ENCODE results near the gene GALP.

DNA sequence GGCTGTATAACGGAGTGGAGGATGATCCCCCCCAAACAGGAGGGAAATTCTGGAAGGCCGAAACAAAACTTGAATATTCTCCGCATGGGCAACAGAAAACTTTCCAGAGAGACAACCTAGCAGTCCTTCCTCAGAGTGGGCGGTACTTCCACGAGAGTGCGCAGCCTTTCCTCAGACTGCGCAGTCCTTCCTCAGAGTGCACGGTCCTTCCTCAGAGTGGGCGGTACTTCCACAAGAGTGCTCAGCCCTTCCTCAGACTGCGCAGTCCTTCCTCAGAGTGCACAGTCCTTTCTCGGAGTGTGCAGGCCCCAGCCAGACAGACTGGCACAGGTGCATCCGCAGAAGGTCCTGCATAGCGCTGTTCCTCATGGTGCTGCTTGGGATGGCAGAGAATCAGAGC is 12.7 kb upstream of the GALP start:
- TF ChIP-seq SP1 (IDR thresholded peaks at IDR 0.05) (no peak), CTCF (IDR thresholded peaks at IDR 0.05; ENCODE audit: low read depth, low read length, missing input control) (no peak), ZBTB33 (IDR thresholded peaks at IDR 0.05) (no peak), TAF1 (conservative IDR thresholded peaks at IDR 0.05) (no peak), RAD21 (IDR thresholded peaks at IDR 0.05) (no peak), JUND (IDR thresholded peaks at IDR 0.05) (no peak), REST (IDR thresholded peaks at IDR 0.05) (no peak), GABPA (IDR thresholded peaks at IDR 0.05 in 1 of 2, conservative IDR thresholded peaks at IDR 0.05 in 1 of 2) (no peak), RXRA (IDR thresholded peaks at IDR 0.05) (no peak)
- TF ChIP-seq, protein P1, sequence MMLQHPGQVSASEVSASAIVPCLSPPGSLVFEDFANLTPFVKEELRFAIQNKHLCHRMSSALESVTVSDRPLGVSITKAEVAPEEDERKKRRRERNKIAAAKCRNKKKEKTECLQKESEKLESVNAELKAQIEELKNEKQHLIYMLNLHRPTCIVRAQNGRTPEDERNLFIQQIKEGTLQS (IDR thresholded peaks at IDR 0.05), result no peak
